ENCODE measurements around the gene NUP160.
"Not testable (repeated sequence)": the region's sequence is repeated elsewhere in the genome, so short reads cannot be mapped to it uniquely, and the experiment has no call there.

The NUP160 gene

DNA sequence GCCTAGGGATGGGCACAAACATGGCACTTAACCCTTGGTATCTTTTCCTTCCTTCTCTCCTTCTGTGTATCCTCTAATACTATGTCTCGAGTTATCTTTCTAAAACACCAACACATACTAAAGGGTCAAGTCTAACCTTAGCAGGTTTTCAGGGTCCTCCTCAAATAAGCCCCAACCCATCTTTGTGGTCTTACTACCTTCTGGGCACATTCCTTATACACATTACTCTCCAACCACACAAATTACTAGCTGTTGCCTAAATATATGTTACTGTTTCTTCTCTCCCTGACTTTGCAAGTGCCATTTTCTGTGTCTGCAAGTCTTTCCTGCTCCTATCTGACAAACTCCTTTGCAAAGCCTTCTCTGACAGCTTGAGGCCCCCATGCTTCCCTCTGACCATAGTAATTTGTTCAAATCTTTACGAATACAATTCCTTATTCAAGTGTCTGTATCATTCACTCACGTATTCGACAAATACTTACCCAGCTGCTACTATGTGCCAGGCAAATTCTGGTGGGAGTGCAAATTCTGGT, 15.8 kb upstream of the NUP160 start:
- no peak for DNase-seq (ENCODE audit: low read depth, low spot score)

- DNase-seq (ENCODE audit: low read depth, low spot score): peak; percentile 58
Observed at GRCh38 chr11:47863189-47863897, 15.2 kb upstream of the NUP160 start.

GRCh38 chr11:47861728-47862127, 13.6 kb upstream of the NUP160 start:
- no peak for DNase-seq (ENCODE audit: low read depth, low spot score)

- no peak for DNase-seq (ENCODE audit: low read depth, low spot score)
Observed at GRCh38 chr11:47860536-47860935, 12.4 kb upstream of the NUP160 start.

DNA sequence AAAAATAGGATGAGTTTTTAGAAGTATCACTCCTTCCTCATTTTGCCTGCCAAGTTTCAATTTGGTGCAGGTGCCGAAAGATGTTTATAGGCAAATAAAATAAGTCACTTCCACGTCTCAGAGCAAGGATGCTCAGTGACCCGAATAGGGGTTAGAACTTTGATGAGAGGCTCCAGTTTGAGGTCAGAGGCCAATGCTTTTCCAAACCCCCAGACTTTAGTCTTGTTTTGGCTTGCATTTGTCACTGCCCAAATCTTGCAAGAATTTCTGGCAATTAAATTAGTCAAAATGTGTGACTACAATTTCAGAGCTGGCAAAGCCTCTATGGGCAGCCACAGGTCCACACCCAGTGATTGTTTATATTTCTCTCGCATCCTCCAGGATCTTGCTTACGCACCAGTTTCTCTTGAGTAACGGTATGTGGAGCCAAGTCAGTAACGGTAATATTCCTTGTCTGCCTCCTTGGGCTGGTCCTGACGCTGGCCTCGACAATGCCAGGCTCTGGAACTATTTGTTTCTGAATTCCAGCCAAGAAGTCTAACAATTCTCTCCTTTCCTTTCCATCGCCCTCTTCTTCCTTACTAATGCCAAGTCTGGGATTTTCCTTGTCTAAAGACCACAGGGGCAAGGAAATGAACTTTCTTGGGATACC, 9.9 kb upstream of the NUP160 start:
- DNase-seq (ENCODE audit: low read depth, low spot score): no peak

GRCh38 chr11:47857485-47857884, 9.3 kb upstream of the NUP160 start:
- DNase-seq (ENCODE audit: low read depth, low spot score): no peak

DNA sequence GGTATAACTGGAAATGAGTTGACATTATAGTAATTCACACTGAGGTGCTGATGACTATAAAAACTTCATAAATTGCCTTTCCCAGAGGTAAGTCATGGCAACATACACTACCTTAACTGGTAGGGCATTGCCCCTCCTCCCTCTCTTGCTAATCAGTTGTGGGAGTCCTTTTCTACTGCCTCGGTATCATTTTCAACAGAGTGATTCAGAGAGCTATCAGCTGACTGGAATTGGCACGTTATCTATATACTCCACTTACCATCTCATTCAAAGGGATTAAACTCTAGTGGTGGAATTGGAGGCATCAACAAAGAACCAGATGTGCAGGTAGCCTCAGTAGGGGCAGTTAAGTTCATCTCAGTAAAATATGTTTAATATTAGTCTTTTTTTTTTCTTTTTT, 8.0 kb upstream of the NUP160 start:
- no peak for DNase-seq (ENCODE audit: low read depth, low spot score)

DNA sequence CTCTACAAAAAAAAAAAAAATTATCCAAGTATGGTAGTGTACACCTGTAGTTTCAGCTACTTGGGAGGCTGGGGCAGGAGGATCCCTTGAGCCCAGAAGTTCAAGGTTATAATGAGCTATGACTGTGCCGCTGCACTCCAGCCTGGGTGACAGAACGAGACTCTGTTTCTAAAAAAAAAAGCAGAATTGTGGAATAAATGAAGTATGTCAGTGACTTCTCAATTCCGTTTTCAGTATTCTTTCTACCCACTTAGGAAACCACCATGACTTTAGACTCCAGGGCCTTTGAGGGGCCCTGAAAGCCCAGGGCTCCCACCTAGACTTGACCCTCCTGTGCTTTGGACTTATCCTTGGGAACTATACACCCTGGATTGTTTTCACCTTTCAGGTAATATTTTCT, 6.5 kb upstream of the NUP160 start:
- DNase-seq (ENCODE audit: low read depth, low spot score): no peak

GRCh38 chr11:47852053-47852452, 3.9 kb upstream of the NUP160 start:
- no peak for DNase-seq (ENCODE audit: low read depth, low spot score)

- DNase-seq (ENCODE audit: low read depth, low spot score): no peak
Observed at GRCh38 chr11:47850337-47850736, 2.2 kb upstream of the NUP160 start.

- no peak for DNase-seq (ENCODE audit: low read depth, low spot score)
Observed at GRCh38 chr11:47848700-47849155, 578 bp upstream of the NUP160 start.

GRCh38 chr11:47847537-47847891, 636 bp downstream of the NUP160 start:
- DNase-seq (ENCODE audit: low read depth, low spot score): no peak

DNA sequence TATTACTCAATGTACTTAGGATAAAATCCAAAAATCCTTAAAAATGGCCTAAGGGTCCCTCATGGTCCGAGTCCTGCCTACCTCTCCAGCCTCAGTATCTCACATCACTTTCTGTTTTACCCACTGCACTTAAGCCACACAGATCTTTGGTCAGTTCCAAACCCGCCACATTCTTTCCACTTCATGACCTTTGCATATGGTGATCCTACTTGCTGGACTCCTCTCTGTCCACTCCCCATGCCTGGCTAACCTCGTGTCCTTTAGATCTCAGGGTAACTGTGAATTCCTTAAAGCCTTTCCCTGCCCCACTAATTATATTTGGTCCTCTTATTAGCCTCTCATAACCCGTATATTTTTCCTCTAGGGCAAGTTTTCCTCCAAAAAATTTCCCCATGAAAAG, 1.2 kb downstream of the NUP160 start:
- no peak for DNase-seq (ENCODE audit: low read depth, low spot score)

DNA sequence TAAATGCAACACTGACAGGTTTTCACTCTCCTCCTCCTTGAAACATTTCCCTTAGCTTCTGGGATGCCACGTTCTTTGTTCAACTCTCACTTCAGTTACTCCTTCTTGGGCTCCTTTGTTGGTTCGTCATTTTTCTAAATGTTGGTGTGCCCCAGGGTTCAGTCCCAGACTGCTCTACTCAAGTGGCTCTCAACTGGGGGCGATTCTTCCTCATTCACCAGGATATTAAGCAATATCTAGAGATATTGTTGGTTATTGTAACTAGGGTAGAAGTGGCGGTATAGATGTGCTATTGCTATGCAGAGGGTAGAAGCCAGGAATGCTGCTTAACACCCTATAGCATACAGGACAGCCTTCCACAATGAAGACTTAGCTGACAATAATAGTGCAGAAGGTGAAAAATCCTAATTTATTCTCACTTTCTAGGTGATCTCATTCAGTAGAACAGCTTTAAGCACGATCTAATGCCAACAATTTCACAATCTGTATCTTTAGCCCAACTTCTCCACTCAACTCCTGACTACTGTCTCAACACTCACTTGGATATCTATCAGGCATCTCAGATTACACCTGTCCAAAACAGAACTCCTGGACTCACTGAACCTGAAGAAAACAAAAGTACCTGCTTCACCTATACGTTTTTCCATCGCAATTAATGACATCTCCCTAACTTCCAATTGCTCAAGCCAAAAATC, 4.6 kb downstream of the NUP160 start:
- DNase-seq (ENCODE audit: low read depth, low spot score): no peak

DNA sequence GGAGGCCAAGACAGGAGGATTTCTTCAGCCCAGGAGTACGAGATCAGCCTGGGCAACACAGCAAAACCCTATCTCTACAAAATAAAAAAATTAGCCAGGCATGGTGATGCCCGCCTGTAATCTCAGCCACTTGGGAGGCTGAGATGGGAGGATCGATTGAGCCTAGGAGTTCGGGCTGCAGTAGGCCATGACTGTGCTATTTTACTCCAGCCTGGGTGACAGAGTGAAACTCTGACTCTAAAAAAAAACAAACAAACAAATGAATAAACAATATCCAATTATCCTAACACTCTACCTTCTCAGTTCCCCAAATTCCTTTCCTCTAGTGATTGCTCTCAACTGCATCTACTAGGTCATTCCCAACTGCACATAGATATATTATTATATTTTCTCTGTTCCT, 5.4 kb downstream of the NUP160 start:
- DNase-seq (ENCODE audit: low read depth, low spot score): no peak

- no peak for DNase-seq (ENCODE audit: low read depth, low spot score)
Observed at GRCh38 chr11:47837929-47838328, 10.2 kb downstream of the NUP160 start.

- no peak for DNase-seq (ENCODE audit: low read depth, low spot score)
Observed at GRCh38 chr11:47837292-47837691, 10.9 kb downstream of the NUP160 start.

GRCh38 chr11:47830013-47830412, 18.1 kb downstream of the NUP160 start:
- DNase-seq (ENCODE audit: low read depth, low spot score): not testable (repeated sequence)

DNA sequence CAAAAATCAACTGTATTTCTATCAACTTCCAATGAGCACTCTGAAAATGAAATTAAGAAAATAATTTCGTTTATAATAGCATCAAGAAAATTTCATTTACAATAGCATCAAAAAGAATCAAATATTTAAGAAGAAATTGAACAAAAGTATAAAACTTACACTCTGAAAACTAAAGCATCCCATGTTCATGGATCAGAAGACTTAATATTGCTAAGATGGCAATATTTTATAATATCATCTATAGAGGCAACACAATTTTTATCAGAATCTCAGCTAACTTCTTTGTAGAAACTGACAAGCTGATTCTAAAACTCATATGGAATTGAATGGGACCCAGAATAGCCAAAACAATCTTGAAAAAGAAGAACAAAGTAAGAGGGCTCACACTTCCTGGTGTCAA, 19.9 kb downstream of the NUP160 start:
- no peak for DNase-seq (ENCODE audit: low read depth, low spot score)

GRCh38 chr11:47822664-47823063, 25.5 kb downstream of the NUP160 start:
- DNase-seq (ENCODE audit: low read depth, low spot score): not testable (repeated sequence)

- no peak for DNase-seq (ENCODE audit: low read depth, low spot score)
Observed at GRCh38 chr11:47819743-47820142, 28.4 kb downstream of the NUP160 start.

DNA sequence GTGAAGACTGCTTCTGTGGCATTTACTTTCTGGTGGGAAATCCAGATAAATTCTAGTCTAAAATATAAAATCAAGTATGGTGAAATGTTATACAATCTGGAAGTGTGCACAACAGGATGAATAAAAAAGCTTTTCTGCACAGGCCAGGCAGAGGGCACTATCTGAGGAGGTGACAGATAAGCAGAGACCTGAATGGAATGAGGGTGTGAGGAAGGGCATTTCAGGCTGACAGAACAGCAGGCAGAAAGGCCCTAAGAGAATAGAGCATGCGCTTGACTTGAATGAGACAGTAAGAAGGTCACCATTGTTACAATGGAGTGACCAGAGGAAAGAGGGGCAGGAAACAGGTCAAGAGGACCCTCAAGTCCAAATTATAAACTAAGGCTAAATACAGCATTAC, 47.4 kb downstream of the NUP160 start:
- DNase-seq (ENCODE audit: low read depth, low spot score): no peak

- no peak for DNase-seq (ENCODE audit: low read depth, low spot score)
Observed at GRCh38 chr11:47797633-47798032, 50.5 kb downstream of the NUP160 start.

All from brain pericyte (primary cell).